Endothelial cell (in vitro differentiated cells): ENCODE measurements around the gene EPHA2. TPM values are rescaled to one million over a fixed set of nuclear protein-coding genes. Genes with fewer than 3 reads are reported as not detected.
A peak's percentile ranks its signal among the peaks of the same experiment; 100 is the strongest.

Experiments
- DNase-seq: peaks from one replicate; pipeline ENCODE4 v3.0.0; 2021; ENCODE audit warnings: low spot score
- H3K27ac Mint-ChIP-seq: one replicate; pipeline ENCODE4 v1.8.0; 2021; ENCODE audit warnings: mixed read lengths, inconsistent platforms; ENCODE audit not compliant: unreplicated experiment
- H3K27me3 Mint-ChIP-seq: one replicate; pipeline ENCODE4 v1.8.0; 2021; ENCODE audit warnings: mild to moderate bottlenecking, moderate library complexity, mixed read lengths, inconsistent platforms; ENCODE audit not compliant: unreplicated experiment
- H3K36me3 Mint-ChIP-seq: one replicate; pipeline ENCODE4 v1.8.0; 2021; ENCODE audit warnings: mild to moderate bottlenecking, low read depth, mixed read lengths, inconsistent platforms; ENCODE audit not compliant: unreplicated experiment
- H3K4me1 Mint-ChIP-seq: one replicate; pipeline ENCODE4 v1.8.0; 2021; ENCODE audit warnings: mild to moderate bottlenecking, mixed read lengths, inconsistent platforms; ENCODE audit not compliant: unreplicated experiment
- H3K4me3 Mint-ChIP-seq: one replicate; pipeline ENCODE4 v1.8.0; 2021; ENCODE audit warnings: mild to moderate bottlenecking, mixed read lengths, inconsistent platforms; ENCODE audit not compliant: unreplicated experiment
- H3K9me3 Mint-ChIP-seq: one replicate; pipeline ENCODE4 v1.8.0; 2021; ENCODE audit warnings: mixed read lengths, inconsistent platforms; ENCODE audit not compliant: unreplicated experiment
- total RNA-seq: library from RNA; stranded (reverse); fragmentation: NEBNext Ultra II Directional; extraction: Animal tissue kit (Norgen Biotek cat#: 25700); gene quantifications from one replicate; pipeline ENCODE4 v1.2.1, GENCODE V29; 2021; ENCODE audit not compliant: unreplicated experiment
- TF ChIP-seq, protein P1 (sequence below): fragments of 200-600 bp; sonication (generic); IDR thresholded peaks from one replicate; pipeline ENCODE4 v1.5.0; 2021; ENCODE audit warnings: antibody characterized with exemption; ENCODE audit not compliant: unreplicated experiment

Gene EPHA2
- total RNA-seq, 1 donor from 2014 or later, result 109 TPM

DNA sequence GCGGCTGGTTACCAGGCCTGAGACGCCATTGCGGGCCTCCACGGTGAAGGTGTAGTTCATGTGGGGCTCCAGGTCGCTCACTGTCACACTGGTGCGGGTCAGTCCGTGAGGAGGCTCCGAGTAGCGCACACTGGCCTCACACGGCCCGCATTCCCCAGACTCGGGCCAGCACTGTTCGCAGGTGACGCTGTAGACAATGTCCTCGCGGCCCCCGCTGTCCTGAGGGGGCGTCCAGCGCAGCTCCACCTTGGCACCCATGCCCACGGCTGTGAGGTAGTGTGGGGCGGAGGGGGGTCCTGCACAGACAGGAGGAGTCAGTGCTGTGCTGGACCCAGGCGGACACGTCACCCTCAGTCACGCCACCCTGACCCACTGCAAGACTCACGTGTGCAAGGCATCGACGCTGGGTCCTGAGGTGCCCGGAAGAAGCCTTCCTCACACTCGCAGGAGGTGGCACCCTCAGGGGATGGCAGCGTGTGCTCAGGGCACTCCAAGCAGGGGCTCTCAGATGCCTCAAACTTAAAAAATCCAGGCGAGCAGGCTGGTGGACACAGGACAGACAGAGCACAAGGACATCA is 17.9 kb downstream of the EPHA2 start:
- Mint-ChIP-seq H3K4me3 (no peak overlapping the region), H3K27me3 (peaks cover 10% of the 10 kb centered on the region), H3K4me1 (peaks cover 46% of the 10 kb centered on the region), H3K27ac (peak overlapping the region; percentile 61), H3K9me3 (no peaks in the 10 kb centered on the region), H3K36me3 (peaks cover 39% of the 10 kb centered on the region)
- TF ChIP-seq, protein P1, sequence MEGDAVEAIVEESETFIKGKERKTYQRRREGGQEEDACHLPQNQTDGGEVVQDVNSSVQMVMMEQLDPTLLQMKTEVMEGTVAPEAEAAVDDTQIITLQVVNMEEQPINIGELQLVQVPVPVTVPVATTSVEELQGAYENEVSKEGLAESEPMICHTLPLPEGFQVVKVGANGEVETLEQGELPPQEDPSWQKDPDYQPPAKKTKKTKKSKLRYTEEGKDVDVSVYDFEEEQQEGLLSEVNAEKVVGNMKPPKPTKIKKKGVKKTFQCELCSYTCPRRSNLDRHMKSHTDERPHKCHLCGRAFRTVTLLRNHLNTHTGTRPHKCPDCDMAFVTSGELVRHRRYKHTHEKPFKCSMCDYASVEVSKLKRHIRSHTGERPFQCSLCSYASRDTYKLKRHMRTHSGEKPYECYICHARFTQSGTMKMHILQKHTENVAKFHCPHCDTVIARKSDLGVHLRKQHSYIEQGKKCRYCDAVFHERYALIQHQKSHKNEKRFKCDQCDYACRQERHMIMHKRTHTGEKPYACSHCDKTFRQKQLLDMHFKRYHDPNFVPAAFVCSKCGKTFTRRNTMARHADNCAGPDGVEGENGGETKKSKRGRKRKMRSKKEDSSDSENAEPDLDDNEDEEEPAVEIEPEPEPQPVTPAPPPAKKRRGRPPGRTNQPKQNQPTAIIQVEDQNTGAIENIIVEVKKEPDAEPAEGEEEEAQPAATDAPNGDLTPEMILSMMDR, result no peak
- DNase-seq, result no peak

DNA sequence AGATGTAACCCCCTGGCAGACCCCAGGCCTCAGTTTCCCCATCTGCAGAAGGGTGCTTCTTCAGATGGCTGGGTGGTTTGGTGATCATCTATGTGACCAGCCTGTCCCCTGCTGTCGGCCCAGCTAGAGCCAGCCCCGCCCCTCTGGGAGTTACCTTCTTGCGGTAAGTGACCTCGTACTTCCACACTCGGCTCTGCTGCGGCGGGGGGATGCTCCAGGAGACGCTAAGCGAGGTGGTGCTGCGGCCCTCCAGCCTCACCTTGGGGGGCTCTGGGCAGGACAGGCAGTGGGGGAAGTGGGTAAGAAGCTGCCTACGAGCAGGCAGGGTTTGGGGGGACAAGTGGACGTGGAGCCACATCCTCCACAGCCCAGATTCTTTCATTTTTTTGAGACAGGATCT is 20.4 kb downstream of the EPHA2 start:
- no peaks in the 10 kb centered on the region for H3K9me3 Mint-ChIP-seq
- H3K4me1 Mint-ChIP-seq, result peaks cover 25% of the 10 kb centered on the region
- H3K27ac Mint-ChIP-seq, result no peak overlapping the region
- H3K27me3 Mint-ChIP-seq, result peaks cover 10% of the 10 kb centered on the region
- peaks cover 27% of the 10 kb centered on the region for H3K36me3 Mint-ChIP-seq
- no peak for DNase-seq
- TF ChIP-seq, protein P1, result no peak
- no peak overlapping the region for H3K4me3 Mint-ChIP-seq

DNA sequence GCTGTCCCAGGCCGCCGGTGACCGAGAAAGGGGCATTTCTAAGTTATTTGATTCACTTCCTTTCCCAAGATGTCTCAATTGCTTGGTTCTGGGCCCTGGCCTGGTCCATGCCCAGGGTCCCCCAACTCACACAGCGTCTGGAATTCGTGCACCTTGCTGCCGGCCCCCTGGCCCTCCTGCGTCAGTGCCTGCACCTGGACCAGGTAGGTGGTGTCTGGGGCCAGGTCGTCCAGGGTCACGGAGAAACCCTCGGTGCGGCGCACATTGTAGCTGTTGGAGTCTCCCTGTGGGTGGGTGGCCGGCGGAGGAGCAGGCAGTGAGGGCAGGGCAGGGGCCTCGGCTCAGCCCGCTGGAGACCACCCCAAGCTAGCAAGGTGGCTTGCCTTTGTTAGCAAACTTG is 21.0 kb downstream of the EPHA2 start:
- Mint-ChIP-seq H3K4me3 (no peak overlapping the region), H3K36me3 (peaks cover 32% of the 10 kb centered on the region), H3K4me1 (peaks cover 25% of the 10 kb centered on the region), H3K27ac (no peak overlapping the region), H3K9me3 (no peaks in the 10 kb centered on the region), H3K27me3 (peaks cover 10% of the 10 kb centered on the region)
- no peak for DNase-seq
- TF ChIP-seq, protein P1, result no peak

DNA sequence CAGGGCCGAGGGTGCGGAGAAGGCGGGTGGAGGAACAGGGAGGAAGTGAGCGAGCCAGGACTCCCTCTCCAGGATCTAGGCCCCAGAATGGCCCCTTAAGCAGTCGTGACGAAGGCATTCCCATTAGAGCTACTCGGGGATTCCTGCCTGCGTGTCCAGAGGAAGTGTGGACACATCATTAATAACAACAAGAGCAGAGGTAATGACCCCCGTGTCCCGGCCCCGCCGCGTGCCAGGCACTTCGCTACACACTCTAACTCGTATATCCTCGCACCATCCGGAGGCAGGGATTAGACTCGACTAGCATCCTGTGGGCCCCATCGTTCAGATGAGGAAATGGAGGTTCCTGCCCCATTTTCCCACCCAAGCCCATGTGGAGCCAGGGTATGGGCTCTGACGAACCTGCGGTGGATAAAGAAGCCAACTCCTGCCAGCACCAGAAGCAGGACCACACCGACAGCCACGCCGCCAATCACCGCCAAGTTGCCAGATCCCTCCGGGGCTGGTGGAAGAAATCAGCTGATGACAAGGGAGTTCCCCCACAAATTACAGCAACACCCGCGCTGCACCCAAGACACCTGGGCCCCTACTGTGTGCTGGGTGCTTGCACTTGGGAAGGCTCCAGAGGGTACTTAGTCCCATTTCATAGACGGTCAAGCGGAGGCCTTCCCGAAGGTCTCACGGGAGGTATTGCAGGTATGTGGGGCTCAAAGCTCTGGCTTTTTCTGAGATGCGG is 21.6 kb downstream of the EPHA2 start:
- H3K36me3 Mint-ChIP-seq, result peaks cover 32% of the 10 kb centered on the region
- peaks cover 10% of the 10 kb centered on the region for H3K27me3 Mint-ChIP-seq
- TF ChIP-seq, protein P1, result no peak
- H3K9me3 Mint-ChIP-seq, result no peaks in the 10 kb centered on the region
- no peak overlapping the region for H3K4me3 Mint-ChIP-seq
- peak overlapping the region; percentile 36 for H3K27ac Mint-ChIP-seq
- no peak for DNase-seq
- peaks cover 22% of the 10 kb centered on the region for H3K4me1 Mint-ChIP-seq
